AG09309 (cell line): ENCODE results near the gene SLC1A2.

Experiments used
- DNase-seq: peaks from one replicate; pipeline ENCODE4 v3.0.0-alpha.2; 2010; ENCODE audit warnings: low read depth
- H3K4me3 ChIP-seq: 2 replicates; pipeline ENCODE4 v1.5.1; 2011; ENCODE audit warnings: mild to moderate bottlenecking, low read depth, low read length, moderate library complexity; ENCODE audit not compliant: control insufficient read depth
- CTCF ChIP-seq: IDR thresholded peaks from 2 replicates; pipeline ENCODE4 v1.5.1; 2011; ENCODE audit warnings: mild to moderate bottlenecking, low read depth, low read length, inconsistent platforms; ENCODE audit not compliant: insufficient read depth, control insufficient read depth; ENCODE audit errors: missing control alignments

The SLC1A2 gene

GRCh38 chr11:35415487-35415886 lies 3.9 kb downstream of the SLC1A2 start:
- no peak for TF ChIP-seq CTCF
- DNase-seq, result no peak
- no peak overlapping the region for H3K4me3 ChIP-seq

GRCh38 chr11:35414776-35415175 lies 4.6 kb downstream of the SLC1A2 start:
- no peak for TF ChIP-seq CTCF
- H3K4me3 ChIP-seq, result no peak overlapping the region
- DNase-seq, result no peak

GRCh38 chr11:35414311-35414710 lies 5.0 kb downstream of the SLC1A2 start:
- no peak for DNase-seq
- no peak overlapping the region for H3K4me3 ChIP-seq
- TF ChIP-seq CTCF, result no peak

- no peak overlapping the region for H3K4me3 ChIP-seq
- DNase-seq, result no peak
- TF ChIP-seq CTCF, result no peak
These were observed 5.8 kb downstream of the SLC1A2 start for GRCh38 chr11:35413598-35413997.

GRCh38 chr11:35412285-35412684 lies 7.1 kb downstream of the SLC1A2 start:
- DNase-seq, result no peak
- H3K4me3 ChIP-seq, result no peak overlapping the region
- TF ChIP-seq CTCF, result peak; percentile 60

- H3K4me3 ChIP-seq, result no peak overlapping the region
- DNase-seq, result no peak
- no peak for TF ChIP-seq CTCF
These were observed 12.3 kb downstream of the SLC1A2 start for GRCh38 chr11:35407041-35407440.

GRCh38 chr11:35404388-35404775 lies 15.0 kb downstream of the SLC1A2 start:
- no peak overlapping the region for H3K4me3 ChIP-seq
- DNase-seq, result no peak
- peak; percentile 75 for TF ChIP-seq CTCF
